Measurements from ENCODE around the gene AP5S1. TPM values are rescaled to one million over a fixed set of nuclear protein-coding genes. Genes with fewer than 3 reads are reported as not detected.

The AP5S1 gene, protein sequence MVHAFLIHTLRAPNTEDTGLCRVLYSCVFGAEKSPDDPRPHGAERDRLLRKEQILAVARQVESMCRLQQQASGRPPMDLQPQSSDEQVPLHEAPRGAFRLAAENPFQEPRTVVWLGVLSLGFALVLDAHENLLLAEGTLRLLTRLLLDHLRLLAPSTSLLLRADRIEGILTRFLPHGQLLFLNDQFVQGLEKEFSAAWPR
- 9.8 TPM for polyA plus RNA-seq (ENCODE audit: insufficient read length)

DNA sequence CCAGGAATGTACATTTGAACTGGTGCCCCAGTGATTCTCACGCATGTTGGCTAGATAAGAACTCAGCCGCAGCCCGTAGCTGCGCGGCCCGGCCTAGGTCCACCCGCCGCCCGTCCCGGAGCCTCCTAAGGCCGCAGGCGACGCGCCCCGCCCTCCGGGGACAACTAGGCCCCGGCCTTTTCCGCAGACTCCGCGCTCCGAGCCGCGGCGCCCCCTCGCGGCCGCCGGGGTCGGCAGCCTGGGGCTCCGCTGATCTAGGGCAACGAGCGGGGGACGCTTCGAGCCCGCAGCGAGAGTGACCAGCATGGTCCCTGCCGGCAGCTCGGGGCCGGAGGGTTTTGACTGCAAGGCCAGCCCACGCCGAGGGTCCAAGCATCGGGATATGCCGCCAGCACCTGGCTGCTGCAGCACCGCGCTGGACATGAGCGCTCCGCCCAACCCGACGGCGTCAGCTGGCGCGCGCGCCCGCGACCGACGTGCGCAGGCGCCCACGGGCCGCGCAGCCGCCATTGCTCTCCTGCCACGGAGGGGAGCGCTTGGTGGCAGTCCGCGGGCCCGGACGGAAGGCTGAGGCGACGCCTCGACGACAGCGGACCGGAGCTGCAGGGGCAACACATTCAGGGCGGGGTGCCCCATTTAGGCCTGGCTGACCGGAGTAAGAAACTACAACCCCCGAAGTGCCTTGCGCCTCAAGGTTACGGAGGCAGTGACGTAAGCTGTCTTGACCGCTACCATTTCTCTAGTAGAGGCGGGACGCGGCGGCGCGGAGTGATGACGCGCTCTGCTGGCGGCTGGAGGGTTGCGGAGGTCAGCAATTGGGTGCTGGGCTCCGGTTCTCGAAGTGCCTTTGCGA lies at the start of gene AP5S1:
AP5S1 (plus strand) TSS at position 500 of the 853 bp plus-strand sequence. CDS start 1,571 bp downstream, outside the sequence.
- DNase-seq (ENCODE audit: low read depth) = peak; percentile 95

- DNase-seq (ENCODE audit: low read depth) = no peak
These were observed 48.7 kb upstream of the AP5S1 start for GRCh38 chr20:3771552-3772058.

GRCh38 chr20:3775457-3776108 lies 44.8 kb upstream of the AP5S1 start:
- DNase-seq (ENCODE audit: low read depth) = no peak

GRCh38 chr20:3777381-3777715 lies 43.0 kb upstream of the AP5S1 start:
- no peak for DNase-seq (ENCODE audit: low read depth)

GRCh38 chr20:3777716-3778629 lies 42.4 kb upstream of the AP5S1 start:
- no peak for DNase-seq (ENCODE audit: low read depth)

DNA sequence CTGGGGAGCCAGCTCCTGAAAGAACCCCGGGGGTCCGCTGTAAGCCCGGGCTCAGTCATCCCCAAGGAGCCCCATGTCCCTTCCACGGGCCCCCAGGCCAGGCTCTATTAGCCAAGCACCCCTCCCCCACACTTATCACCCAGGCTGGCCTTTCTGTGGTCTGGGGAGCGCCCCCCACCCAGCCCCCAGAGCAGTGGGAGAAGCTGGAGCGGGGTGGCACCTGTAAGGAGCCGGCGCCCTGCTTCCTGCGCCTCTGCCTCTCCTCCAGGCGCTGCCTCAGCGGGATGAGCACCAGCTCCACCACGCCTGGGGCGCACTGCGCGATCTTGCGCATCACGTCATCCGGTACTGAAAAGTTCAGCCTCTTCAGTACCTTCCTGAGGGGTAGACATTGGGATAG lies 41.4 kb upstream of the AP5S1 start:
- no peak for DNase-seq (ENCODE audit: low read depth)

GRCh38 chr20:3781153-3781910 lies 39.0 kb upstream of the AP5S1 start, which contains the start of gene SPEF1:
TSS of gene SPEF1 (minus strand) at chr20:3781448. CDS start at chr20:3781287, 161 bp downstream.
- DNase-seq (ENCODE audit: low read depth) = peak; percentile 79

- no peak for DNase-seq (ENCODE audit: low read depth)
These were observed 37.8 kb upstream of the AP5S1 start for GRCh38 chr20:3782597-3782996.

DNA sequence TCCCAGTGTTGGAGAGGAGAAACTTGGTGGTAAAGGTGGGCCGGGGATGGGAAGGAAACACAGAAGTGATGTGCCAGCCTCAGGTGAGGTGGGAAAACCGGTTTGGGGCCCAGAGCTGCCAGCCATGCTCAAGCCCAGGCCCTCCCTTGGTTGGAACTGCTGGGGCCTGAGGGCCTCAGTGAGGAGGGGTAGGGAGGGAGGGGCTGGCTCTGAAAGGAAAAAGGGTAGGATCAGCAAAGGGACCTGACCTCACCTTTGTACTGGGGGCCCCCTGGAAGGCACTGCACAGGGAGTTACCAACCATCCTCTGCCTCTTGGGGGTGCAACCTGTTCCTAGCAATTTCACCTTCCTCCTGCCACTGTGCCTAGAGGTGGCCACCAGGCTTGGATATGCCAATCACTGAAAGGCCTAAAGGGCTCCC lies 37.3 kb upstream of the AP5S1 start:
- DNase-seq (ENCODE audit: low read depth) = no peak

GRCh38 chr20:3783511-3784195 lies 36.7 kb upstream of the AP5S1 start:
- DNase-seq (ENCODE audit: low read depth) = no peak

- DNase-seq (ENCODE audit: low read depth) = no peak
These were observed 36.0 kb upstream of the AP5S1 start for GRCh38 chr20:3784216-3784853.

GRCh38 chr20:3784863-3785239 lies 35.5 kb upstream of the AP5S1 start:
- DNase-seq (ENCODE audit: low read depth) = no peak

DNA sequence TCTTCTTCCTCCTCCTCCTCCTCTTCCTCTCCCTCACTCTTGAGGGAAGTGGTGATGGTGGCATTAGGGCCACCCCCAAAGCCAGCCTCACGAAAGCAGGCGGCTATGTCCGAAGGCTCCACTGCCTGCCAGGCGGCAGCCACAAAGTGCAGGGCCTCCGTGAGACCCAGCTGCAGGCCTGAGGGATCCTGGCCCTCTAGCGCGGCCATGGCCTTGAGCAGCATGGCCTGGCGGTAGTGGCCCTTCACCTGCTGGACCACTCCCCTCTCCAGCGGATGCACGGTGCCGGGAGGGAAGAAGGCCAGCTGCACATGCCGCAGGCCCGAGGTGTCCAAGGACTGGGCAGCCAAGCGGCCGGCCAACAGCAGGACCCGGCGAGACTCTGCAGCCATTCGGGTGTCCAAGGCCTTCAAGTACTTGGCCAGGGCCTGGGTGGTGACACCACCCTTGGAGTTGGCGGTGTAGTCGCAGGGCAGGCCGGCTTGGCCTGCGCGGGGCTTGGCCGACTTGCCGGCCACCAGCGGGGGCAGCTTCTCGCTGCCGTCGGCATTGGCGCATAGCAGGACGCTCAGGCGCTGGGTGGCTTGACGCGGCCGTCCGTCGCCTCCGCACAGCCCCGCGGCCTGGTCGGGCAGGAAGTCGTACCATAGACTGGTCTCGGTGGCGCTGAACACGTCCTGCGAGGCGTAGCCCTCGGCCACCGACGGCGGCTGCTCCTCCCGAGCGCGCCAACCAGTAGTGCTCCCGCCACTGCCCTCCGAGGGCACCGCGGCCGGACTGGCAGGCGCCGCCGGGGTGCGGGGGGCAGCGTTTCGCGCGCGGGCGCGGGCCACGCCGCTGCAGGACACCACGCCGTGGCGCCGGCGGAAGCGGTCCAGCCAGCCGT lies 34.9 kb upstream of the AP5S1 start:
- DNase-seq (ENCODE audit: low read depth) = no peak

DNA sequence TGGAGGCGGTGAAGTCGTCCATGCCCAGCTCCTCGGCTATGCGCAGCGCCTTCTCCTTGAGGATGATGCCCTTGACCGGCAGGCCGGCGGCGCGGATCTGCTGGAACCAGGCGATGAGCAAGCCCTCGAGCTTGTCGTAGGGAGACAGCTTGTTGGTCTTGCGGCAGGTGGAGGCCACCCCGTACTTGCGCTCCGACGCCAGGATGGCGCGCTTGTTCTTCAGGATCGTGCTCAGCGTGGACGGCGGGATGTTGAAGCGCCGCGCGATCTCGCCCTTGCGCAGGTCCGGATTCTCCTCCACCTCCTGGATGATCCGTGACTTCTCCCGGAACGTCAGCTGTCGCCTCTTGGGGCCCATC lies 34.2 kb upstream of the AP5S1 start:
- DNase-seq (ENCODE audit: low read depth) = no peak

DNA sequence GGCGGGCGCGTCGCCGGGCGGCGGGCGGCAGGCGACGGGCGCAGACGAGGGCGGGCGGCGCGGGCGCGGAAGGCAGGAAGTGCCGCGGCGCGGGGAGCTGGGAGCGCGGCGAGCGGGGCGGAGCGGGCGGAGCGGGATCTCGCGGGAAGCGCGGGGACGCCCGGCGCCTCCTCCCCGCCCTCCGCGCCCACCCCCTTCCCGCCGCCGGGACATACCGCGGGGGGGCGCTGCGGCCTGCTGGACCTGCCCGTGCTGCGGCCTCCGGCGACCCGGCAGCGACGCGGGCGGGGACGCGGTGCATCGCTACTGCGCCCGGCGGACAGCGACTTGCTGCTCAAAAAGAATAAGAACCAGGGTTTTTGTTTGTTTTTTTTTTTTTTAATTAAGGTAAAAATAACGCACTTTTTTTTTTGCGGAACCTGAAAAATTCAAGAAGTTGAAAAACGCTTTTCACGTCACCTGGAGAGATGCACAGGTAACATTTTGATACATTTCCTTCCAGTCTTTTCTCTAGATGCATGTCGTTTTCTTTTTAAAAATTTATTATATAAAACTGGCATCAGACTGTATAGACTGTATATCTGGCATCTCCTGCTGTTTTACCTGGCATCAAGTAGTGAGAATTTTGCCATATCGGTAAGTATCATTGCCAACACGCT lies 33.6 kb upstream of the AP5S1 start, which contains the start of gene CENPB:
CENPB (minus strand) TSS at position 76 of the 659 bp plus-strand sequence. CDS start 257 bp downstream, outside the sequence.
- DNase-seq (ENCODE audit: low read depth) = peak; percentile 54

- no peak for DNase-seq (ENCODE audit: low read depth)
These were observed 32.9 kb upstream of the AP5S1 start for GRCh38 chr20:3787324-3788014.

- DNase-seq (ENCODE audit: low read depth) = no peak
These were observed 31.6 kb upstream of the AP5S1 start for GRCh38 chr20:3788685-3789155.
